ENCODE measurements around the gene OR10K2. TPM values are rescaled to one million over a fixed set of nuclear protein-coding genes. Genes with fewer than 3 reads are reported as not detected.
"Not testable (repeated sequence)": the region's sequence is repeated elsewhere in the genome, so short reads cannot be mapped to it uniquely, and the experiment has no call there.

The OR10K2 gene
- total and polyA plus RNA-seq, 2 of the 13 experiments (the other 11 are each of a cell fraction or from before 2014, with no cell fraction given): not detected

DNA sequence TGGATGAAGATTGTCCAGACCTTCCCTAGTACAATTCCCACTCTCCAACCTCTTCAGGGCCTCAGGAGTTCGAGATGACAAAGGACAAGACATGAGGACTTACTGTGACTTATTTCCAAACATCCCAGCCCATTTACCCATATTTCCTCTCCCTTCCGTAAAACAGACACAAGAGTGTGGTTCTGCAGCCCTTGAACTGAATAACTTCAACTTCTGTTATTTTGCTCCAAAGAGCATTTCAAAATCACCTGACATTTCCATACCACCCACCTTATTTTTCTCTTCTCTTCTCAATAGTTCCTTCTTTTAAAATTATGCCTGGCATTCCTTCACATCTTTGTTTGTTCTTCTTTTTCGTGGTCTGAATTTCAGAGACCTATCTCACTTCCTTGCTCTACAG, 8.7 kb upstream of the OR10K2 start:
- no peak for TF ChIP-seq FOXC1 (CRISPR knock-in tag; IDR thresholded peaks at IDR 0.05; ENCODE audit: borderline replicate concordance)
- no peak for TF ChIP-seq NR2F6 (IDR thresholded peaks at IDR 0.05)
- TF ChIP-seq NR2F6 (CRISPR knock-in tag; IDR thresholded peaks at IDR 0.05): no peak
- TF ChIP-seq SRY (CRISPR knock-in tag; IDR thresholded peaks at IDR 0.05): no peak
- TF ChIP-seq HOXA3 (CRISPR knock-in tag; IDR thresholded peaks at IDR 0.05): no peak
- TF ChIP-seq, protein P1, sequence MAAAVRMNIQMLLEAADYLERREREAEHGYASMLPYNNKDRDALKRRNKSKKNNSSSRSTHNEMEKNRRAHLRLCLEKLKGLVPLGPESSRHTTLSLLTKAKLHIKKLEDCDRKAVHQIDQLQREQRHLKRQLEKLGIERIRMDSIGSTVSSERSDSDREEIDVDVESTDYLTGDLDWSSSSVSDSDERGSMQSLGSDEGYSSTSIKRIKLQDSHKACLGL (CRISPR knock-in tag; IDR thresholded peaks at IDR 0.05): no peak
- TF ChIP-seq, protein P2, sequence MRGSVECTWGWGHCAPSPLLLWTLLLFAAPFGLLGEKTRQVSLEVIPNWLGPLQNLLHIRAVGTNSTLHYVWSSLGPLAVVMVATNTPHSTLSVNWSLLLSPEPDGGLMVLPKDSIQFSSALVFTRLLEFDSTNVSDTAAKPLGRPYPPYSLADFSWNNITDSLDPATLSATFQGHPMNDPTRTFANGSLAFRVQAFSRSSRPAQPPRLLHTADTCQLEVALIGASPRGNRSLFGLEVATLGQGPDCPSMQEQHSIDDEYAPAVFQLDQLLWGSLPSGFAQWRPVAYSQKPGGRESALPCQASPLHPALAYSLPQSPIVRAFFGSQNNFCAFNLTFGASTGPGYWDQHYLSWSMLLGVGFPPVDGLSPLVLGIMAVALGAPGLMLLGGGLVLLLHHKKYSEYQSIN (CRISPR knock-in tag; IDR thresholded peaks at IDR 0.05; ENCODE audit: borderline replicate concordance): no peak
- no peak for TF ChIP-seq MEIS2 (CRISPR knock-in tag; IDR thresholded peaks at IDR 0.05)
- H3K36me3 ChIP-seq (replicated peaks in 1 of 2; ENCODE audit: control insufficient read depth in 1 of 2, insufficient read depth in 2 of 2, low read length in 2 of 2): no peaks in the 10 kb centered on the region
- WGBS (ENCODE audit: low lambda C conversion rate): 2% methylated on average over 3 of the region's 3 CpGs
- intact Hi-C loops (cut with micrococcal nuclease; ENCODE audit: unreplicated experiment) (no loop called here), in situ Hi-C loops (cut with HindIII; ENCODE audit: extremely low pct_ligation_motif_present, low pct_unique_long_range_greater_than_20kb) (no loop called here)
- no peaks in the 10 kb centered on the region for H3K27me3 ChIP-seq (ENCODE audit: control insufficient read depth in 1 of 2, insufficient read depth in 2 of 2, low read length in 2 of 2)
- CTCF ChIA-PET (ENCODE audit: low intra/inter-chr PET ratio, low total read pairs): no interaction called here
- no peak overlapping the region for H3K27ac ChIP-seq (ENCODE audit: extremely low read length, insufficient read depth, low read length)
- H4K20me1 ChIP-seq (ENCODE audit: insufficient read depth, low read length): no peaks in the 10 kb centered on the region
- no peak for DNase-seq (ENCODE audit: low spot score)
- H3K79me2 ChIP-seq (ENCODE audit: insufficient read depth, low read length): no peaks in the 10 kb centered on the region
- ATAC-seq: no peak
- H3K4me3 ChIP-seq (replicated peaks in 1 of 3; ENCODE audit: insufficient read depth in 1 of 3, low read depth in 2 of 3, low read length in 3 of 3): no peak overlapping the region
- POLR2A ChIA-PET: no interaction called here
- no peaks in the 10 kb centered on the region for H3K4me1 ChIP-seq (ENCODE audit: insufficient read depth, low read length)
- no peak overlapping the region for H3K9ac ChIP-seq (ENCODE audit: insufficient read depth, low read depth, low read length)
- H2AFZ ChIP-seq (ENCODE audit: low read length): no peak overlapping the region
- BruUV-seq (replicated peaks): no TSS peak
- no peak for FAIRE-seq
- H3K4me2 ChIP-seq (ENCODE audit: low read depth, low read length): no peak overlapping the region
- H3K9me3 ChIP-seq (ENCODE audit: low read length): peaks cover 71% of the 10 kb centered on the region

DNA sequence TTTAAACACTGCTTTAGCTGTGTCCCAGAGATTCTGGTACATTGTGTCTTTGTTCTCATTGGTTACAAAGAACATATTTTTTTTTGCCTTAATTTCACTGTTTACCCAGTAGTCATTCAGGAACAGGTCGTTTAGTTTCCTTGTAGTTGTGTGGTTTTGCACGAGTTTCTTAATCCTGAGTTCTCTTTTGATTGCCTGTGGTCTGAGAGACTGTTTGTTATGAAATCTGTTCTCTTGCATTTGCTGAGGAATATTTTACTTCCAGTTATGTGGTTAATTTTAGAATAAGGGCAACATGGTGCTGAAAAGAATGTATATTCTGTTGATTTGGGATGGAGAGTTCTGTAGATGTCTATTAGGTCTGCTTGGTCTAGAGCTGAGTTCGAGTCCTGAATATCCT, 4.1 kb upstream of the OR10K2 start:
- H3K27ac ChIP-seq (ENCODE audit: extremely low read length, insufficient read depth, low read length); H3K9ac ChIP-seq (ENCODE audit: insufficient read depth, low read depth, low read length); BruUV-seq (replicated peaks); H3K4me1 ChIP-seq (ENCODE audit: insufficient read depth, low read length); H3K4me2 ChIP-seq (ENCODE audit: low read depth, low read length); H3K27me3 ChIP-seq (ENCODE audit: control insufficient read depth in 1 of 2, insufficient read depth in 2 of 2, low read length in 2 of 2); FAIRE-seq; ATAC-seq; H2AFZ ChIP-seq (ENCODE audit: low read length); H3K4me3 ChIP-seq (replicated peaks in 1 of 3; ENCODE audit: insufficient read depth in 1 of 3, low read depth in 2 of 3, low read length in 3 of 3); POLR2A ChIA-PET; DNase-seq (ENCODE audit: low spot score); H4K20me1 ChIP-seq (ENCODE audit: insufficient read depth, low read length); intact Hi-C loops (cut with micrococcal nuclease; ENCODE audit: unreplicated experiment); H3K36me3 ChIP-seq (replicated peaks in 1 of 2; ENCODE audit: control insufficient read depth in 1 of 2, insufficient read depth in 2 of 2, low read length in 2 of 2); in situ Hi-C loops (cut with HindIII; ENCODE audit: extremely low pct_ligation_motif_present, low pct_unique_long_range_greater_than_20kb); CTCF ChIA-PET (ENCODE audit: low intra/inter-chr PET ratio, low total read pairs); H3K79me2 ChIP-seq (ENCODE audit: insufficient read depth, low read length): not testable (repeated sequence)
- WGBS (ENCODE audit: low lambda C conversion rate): 0% methylated on average over 3 of the region's 3 CpGs
- H3K9me3 ChIP-seq (ENCODE audit: low read length): peaks cover 78% of the 10 kb centered on the region
